ACC112 (cell line): ENCODE data around the gene GLRA3.
A peak's percentile ranks its signal among the peaks of the same experiment; 100 is the strongest.

ENCODE experiments used
- H2AFZ ChIP-seq: fragments of 200-600 bp; sonication (generic); one replicate; pipeline ENCODE4 v1.6.0; 2017; ENCODE audit warnings: antibody characterized with exemption, low read length; ENCODE audit not compliant: unreplicated experiment
- H3K27ac ChIP-seq: fragments of 200-600 bp; sonication (generic); 2 replicates; pipeline ENCODE4 v1.5.1; 2014; ENCODE audit warnings: low read depth, mild to moderate bottlenecking, antibody characterized with exemption, low read length, moderate library complexity
- H3K27me3 ChIP-seq: fragments of 200-600 bp; sonication (generic); 2 replicates; pipeline ENCODE4 v1.6.1; 2014; ENCODE audit warnings: mild to moderate bottlenecking, antibody characterized with exemption, low read length, moderate library complexity, mixed read lengths; ENCODE audit not compliant: insufficient read depth
- H3K36me3 ChIP-seq: fragments of 200-600 bp; sonication (generic); 2 replicates; pipeline ENCODE4 v1.6.1; 2016; ENCODE audit warnings: mild to moderate bottlenecking, antibody characterized with exemption, low read length, moderate library complexity, mixed read lengths; ENCODE audit not compliant: insufficient read depth
- H3K4me1 ChIP-seq: fragments of 200-600 bp; sonication (generic); one replicate; pipeline ENCODE4 v1.6.1; 2016; ENCODE audit warnings: low read length, mixed read lengths; ENCODE audit not compliant: insufficient read depth, unreplicated experiment, control insufficient read depth
- H3K4me3 ChIP-seq: fragments of 200-600 bp; sonication (generic); 2 replicates; pipeline ENCODE4 v1.5.1; 2014; ENCODE audit warnings: mild to moderate bottlenecking, low read depth, low read length
- H3K79me2 ChIP-seq: fragments of 200-600 bp; sonication (generic); one replicate; pipeline ENCODE4 v1.6.0; 2016; ENCODE audit warnings: low read length; ENCODE audit not compliant: control insufficient read depth, unreplicated experiment, insufficient read depth

GLRA3 gene

GRCh38 chr4:174714393-174715211 is 114.4 kb downstream of the GLRA3 start:
- Histone ChIP-seq H3K4me3 (no peak overlapping the region), H3K27me3 (no peaks in the 10 kb centered on the region), H3K36me3 (no peaks in the 10 kb centered on the region), H3K27ac (no peak overlapping the region), H3K79me2 (no peaks in the 10 kb centered on the region), H3K4me1 (peaks cover 19% of the 10 kb centered on the region), H2AFZ (no peak overlapping the region)

DNA sequence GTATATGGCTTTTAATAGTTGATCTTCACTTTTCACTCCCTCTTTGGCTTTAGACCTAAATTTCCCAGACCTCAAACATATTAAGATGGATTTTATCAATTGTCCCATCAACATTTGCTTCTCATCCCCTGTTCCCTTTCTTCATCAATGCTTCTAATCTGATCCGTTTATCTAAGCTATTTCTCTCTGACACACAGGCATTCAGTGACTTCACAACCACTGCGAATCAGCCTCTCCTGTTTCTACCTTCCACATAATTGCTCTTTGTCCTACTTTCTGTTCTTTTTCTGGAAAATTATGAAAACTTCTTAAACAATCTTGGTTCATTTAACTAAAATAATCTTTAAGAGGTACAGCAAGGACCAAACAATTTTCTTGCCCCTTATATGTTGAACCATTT is 115.2 kb downstream of the GLRA3 start:
- Histone ChIP-seq H3K4me3 (no peak overlapping the region), H2AFZ (no peak overlapping the region), H3K79me2 (no peaks in the 10 kb centered on the region)

GRCh38 chr4:174713181-174713580 is 115.9 kb downstream of the GLRA3 start:
- H3K79me2 ChIP-seq, result no peaks in the 10 kb centered on the region
- no peaks in the 10 kb centered on the region for H3K36me3 ChIP-seq
- no peaks in the 10 kb centered on the region for H3K27me3 ChIP-seq
- H3K4me1 ChIP-seq, result peaks cover 28% of the 10 kb centered on the region
- no peak overlapping the region for H3K27ac ChIP-seq
- no peak overlapping the region for H3K4me3 ChIP-seq
- H2AFZ ChIP-seq, result no peak overlapping the region

More for the DNA sequence above, 115.2 kb downstream of the GLRA3 start:
- no peak overlapping the region for H3K27ac ChIP-seq
- H3K27me3 ChIP-seq, result no peaks in the 10 kb centered on the region
- no peaks in the 10 kb centered on the region for H3K36me3 ChIP-seq
- H3K4me1 ChIP-seq, result peaks cover 26% of the 10 kb centered on the region

- Histone ChIP-seq H3K36me3 (no peaks in the 10 kb centered on the region), H3K4me1 (peaks cover 23% of the 10 kb centered on the region), H3K27ac (no peak overlapping the region), H3K79me2 (no peaks in the 10 kb centered on the region), H3K27me3 (no peaks in the 10 kb centered on the region), H3K4me3 (peak overlapping the region; percentile 56), H2AFZ (peak overlapping the region; percentile 99)
Observed at GRCh38 chr4:174709526-174709925, 119.5 kb downstream of the GLRA3 start.

DNA sequence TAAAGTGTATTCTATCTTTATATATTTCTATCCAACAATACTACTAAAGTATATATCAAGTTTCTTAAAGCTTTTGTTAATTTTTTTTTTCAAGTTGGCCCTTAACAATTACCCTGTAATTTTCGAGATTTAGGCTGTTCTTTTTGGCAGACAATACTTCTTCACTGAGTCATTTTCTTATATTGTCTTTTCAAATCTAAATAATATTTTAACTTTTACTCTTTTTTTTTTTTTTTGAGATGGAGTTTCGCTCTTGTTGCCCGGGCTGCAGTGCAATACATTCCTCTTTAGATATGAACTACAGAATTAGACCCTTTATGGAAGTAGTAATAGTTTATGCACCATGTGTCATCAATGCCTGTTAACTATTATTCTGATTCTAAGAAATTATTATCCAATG is 120.7 kb downstream of the GLRA3 start:
- Histone ChIP-seq H2AFZ (no peak overlapping the region), H3K27ac (no peak overlapping the region), H3K4me3 (no peak overlapping the region), H3K27me3 (no peaks in the 10 kb centered on the region), H3K4me1 (peaks cover 20% of the 10 kb centered on the region), H3K79me2 (no peaks in the 10 kb centered on the region), H3K36me3 (no peaks in the 10 kb centered on the region)

GRCh38 chr4:174707902-174708301 is 121.1 kb downstream of the GLRA3 start:
- H3K36me3 ChIP-seq, result no peaks in the 10 kb centered on the region

GRCh38 chr4:174707051-174707676 is 121.9 kb downstream of the GLRA3 start:
- Histone ChIP-seq H3K36me3 (no peaks in the 10 kb centered on the region), H3K27ac (no peak overlapping the region), H2AFZ (no peak overlapping the region), H3K79me2 (no peaks in the 10 kb centered on the region), H3K27me3 (no peaks in the 10 kb centered on the region), H3K4me3 (no peak overlapping the region), H3K4me1 (peaks cover 20% of the 10 kb centered on the region)

More at GRCh38 chr4:174707902-174708301, 121.1 kb downstream of the GLRA3 start:
- H3K4me1 ChIP-seq, result peaks cover 20% of the 10 kb centered on the region
- no peak overlapping the region for H3K4me3 ChIP-seq
- no peak overlapping the region for H3K27ac ChIP-seq
- H3K27me3 ChIP-seq, result no peaks in the 10 kb centered on the region
- H2AFZ ChIP-seq, result peak overlapping the region; percentile 38
- H3K79me2 ChIP-seq, result no peaks in the 10 kb centered on the region

- no peaks in the 10 kb centered on the region for H3K27me3 ChIP-seq
- H2AFZ ChIP-seq, result no peak overlapping the region
- no peaks in the 10 kb centered on the region for H3K36me3 ChIP-seq
- H3K4me1 ChIP-seq, result no peaks in the 10 kb centered on the region
- H3K4me3 ChIP-seq, result no peak overlapping the region
- H3K27ac ChIP-seq, result no peak overlapping the region
- no peaks in the 10 kb centered on the region for H3K79me2 ChIP-seq
Observed at GRCh38 chr4:174702979-174703478, 126.0 kb downstream of the GLRA3 start.

GRCh38 chr4:174699654-174700053 is 129.4 kb downstream of the GLRA3 start:
- H3K79me2 ChIP-seq, result no peaks in the 10 kb centered on the region
- H3K4me3 ChIP-seq, result no peak overlapping the region

GRCh38 chr4:174697896-174698295 is 131.2 kb downstream of the GLRA3 start:
- H3K36me3 ChIP-seq, result no peaks in the 10 kb centered on the region
- peak overlapping the region; percentile 87 for H2AFZ ChIP-seq

More at GRCh38 chr4:174699654-174700053, 129.4 kb downstream of the GLRA3 start:
- no peak overlapping the region for H2AFZ ChIP-seq
- H3K27me3 ChIP-seq, result no peaks in the 10 kb centered on the region
- H3K4me1 ChIP-seq, result peaks cover 4% of the 10 kb centered on the region
- no peaks in the 10 kb centered on the region for H3K36me3 ChIP-seq
- H3K27ac ChIP-seq, result no peak overlapping the region

More at GRCh38 chr4:174697896-174698295, 131.2 kb downstream of the GLRA3 start:
- Histone ChIP-seq H3K4me3 (no peak overlapping the region), H3K79me2 (no peaks in the 10 kb centered on the region), H3K27me3 (no peaks in the 10 kb centered on the region), H3K27ac (no peak overlapping the region), H3K4me1 (peaks cover 4% of the 10 kb centered on the region)
